NCI-H2081 (cell line): ENCODE measurements around the gene HSD17B8.
A peak's percentile ranks its signal among the peaks of the same experiment; 100 is the strongest.
"Not testable (repeated sequence)": the region's sequence is repeated elsewhere in the genome, so short reads cannot be mapped to it uniquely, and the experiment has no call there.

Source experiments
- DNase-seq, 2 experiments: peaks; one replicate each; lab custom pipeline; 2025; lab: John Stamatoyannopoulos, UW

The HSD17B8 gene

DNA sequence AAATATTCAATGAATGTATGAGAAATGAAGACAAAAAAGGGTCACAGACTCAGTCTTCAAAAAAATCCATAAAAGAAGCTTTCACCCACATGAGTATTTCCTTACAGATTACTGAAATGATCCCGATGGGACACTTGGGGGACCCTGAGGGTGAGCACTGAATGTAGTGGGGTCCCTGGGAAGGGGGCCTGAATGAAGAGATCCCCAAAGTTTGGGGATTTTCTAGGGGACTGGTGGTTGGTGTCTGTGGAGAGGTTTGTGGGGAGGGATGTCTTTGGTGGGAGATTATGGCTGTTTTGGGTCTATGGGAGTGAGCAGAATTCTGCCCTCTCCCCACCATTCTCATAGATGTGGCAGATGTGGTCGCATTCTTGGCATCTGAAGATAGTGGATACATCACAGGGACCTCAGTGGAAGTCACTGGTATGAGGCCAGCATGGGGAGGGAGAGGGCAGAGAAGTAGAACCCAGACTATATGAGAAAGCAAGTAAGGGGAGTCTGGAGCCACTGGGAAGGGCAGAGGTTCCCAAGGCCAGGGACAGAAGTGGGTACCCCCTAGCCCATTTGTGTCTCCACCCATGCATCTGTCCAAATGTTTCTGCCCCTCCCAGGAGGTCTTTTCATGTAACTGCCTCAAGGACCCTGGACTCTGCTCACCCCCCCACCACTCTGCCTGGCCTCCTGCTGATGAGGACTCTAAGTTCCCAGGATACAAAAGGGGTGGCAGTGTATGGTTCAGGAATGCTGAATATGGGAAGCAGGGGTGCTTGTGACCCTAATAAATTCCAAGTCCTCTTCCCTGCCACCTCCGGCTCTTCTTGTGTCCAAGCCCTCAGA is 1.8 kb downstream of the HSD17B8 start:
- no peak for DNase-seq

DNA sequence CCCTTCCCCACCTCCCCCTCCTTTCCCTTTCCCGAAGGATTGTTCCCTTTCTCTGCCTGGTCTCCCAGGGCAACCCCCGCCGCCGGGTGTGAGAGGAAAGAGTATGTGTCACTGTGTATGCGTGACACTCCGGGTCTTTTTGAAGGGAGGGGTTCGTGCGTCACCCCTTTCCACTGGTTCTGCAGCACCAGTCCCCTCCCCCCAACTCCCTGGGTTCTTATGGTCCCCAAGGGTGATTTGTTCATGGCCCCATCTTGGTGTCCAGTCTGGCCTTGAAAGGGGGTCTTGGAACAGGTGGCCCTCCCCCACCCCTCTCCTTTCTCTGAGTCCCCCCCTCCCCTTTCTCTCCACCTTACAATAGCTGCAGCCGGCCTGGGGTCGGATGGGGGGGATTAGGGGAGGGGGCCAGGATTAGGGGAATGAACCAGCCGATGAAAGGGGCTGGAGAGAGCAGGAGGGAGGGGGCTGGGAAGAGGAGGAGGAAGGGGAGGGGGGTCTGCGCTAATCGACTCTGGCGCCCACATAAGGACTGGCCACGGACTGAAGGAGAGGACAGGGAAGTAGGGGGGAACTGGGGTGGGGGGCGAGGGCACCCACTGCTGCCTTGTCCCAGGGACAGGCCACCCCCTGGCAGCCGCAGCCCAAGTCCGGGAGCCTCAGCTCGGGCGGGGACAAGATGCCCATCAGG is 2.6 kb downstream of the HSD17B8 start:
- no peak for DNase-seq

DNA sequence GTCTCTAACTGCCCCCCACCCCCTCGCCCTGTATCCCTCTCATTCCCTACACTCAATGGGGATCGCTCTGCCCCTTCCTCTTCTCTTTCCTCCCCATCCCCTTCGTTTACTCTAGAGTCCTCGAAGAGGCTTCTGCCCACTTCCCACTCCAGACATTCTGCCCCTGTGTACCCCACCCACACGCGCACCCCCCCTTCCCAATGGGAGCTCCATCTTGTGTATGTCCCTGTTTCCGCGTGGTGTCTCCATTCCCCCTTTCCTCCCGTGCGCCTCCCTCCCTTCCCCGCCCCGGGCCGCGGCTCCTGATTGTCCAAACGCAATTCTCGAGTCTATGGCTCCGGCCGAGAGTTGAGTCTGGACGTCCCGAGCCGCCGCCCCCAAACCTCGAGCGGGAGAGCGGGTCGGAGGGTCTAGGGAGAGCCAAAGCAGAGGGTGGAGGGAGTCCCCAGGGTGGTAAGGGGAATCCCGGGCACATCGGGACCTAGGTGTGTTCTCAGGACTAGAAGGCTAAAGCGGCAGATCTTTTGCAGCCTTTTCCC is 3.2 kb downstream of the HSD17B8 start:
- DNase-seq = no peak

DNA sequence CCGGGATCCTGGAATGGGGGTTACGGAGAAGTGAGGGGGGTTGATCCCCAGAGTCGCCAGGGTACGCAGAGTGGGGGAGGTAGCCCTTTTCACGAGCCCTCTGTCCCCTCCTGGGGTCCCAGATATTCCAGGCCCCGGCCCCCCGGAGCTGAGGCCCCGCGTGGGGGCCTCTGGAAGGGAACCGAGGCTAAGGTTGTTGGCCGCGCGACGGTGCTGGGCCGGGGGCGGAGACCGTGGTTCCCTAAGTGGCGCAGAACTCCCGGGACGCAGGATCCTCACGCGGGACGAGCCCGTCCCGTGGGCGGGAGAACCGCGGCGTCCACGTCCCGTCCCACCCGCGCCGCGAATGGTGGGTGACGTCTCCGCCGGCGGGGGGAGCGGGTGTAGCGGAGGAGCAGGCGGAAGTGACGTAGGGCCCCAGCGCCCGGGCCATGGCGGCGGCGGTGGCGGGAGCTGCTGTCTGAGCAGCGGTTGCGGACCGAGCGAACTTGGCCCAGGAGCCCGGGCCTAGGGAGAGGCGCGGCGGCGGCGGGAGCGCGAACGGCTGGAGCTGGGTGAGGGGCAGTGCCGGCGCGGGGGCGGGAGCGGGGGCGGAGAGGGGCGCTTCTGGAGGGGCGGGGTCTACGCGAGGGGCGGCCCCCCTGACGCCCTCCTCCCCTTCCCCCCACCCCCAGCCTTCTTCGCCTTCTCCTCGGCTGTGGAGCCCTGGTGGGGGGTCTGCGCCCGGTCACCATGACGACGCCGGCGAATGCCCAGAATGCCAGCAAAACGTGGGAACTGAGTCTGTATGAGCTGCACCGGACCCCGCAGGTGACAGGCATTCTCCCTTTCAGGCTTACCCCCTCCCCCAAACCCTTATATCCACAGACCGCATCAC is 3.9 kb downstream of the HSD17B8 start, which contains the start of gene RING1:
Gene RING1 (plus strand): TSS at position 410 of the 877 bp plus-strand sequence. CDS start 323 bp downstream, at position 733.
- DNase-seq = peak; percentile 68 to 69

DNA sequence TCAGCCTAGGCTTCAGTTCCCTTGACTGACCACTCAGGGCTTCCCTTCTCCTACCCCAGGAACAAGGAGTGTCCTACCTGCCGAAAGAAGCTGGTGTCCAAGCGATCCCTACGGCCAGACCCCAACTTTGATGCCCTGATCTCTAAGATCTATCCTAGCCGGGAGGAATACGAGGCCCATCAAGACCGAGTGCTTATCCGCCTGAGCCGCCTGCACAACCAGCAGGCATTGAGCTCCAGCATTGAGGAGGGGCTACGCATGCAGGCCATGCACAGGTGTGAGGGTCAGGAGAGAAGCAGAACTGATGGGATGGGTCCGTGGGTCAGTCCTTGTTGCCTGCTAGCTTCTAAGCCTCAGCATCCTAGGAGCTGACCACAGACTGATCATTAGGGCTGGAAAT is 5.4 kb downstream of the HSD17B8 start:
- no peak for DNase-seq

DNA sequence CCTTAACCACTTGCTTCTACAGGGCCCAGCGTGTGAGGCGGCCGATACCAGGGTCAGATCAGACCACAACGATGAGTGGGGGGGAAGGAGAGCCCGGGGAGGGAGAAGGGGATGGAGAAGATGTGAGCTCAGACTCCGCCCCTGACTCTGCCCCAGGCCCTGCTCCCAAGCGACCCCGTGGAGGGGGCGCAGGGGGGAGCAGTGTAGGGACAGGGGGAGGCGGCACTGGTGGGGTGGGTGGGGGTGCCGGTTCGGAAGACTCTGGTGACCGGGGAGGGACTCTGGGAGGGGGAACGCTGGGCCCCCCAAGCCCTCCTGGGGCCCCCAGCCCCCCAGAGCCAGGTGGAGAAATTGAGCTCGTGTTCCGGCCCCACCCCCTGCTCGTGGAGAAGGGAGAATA is 6.7 kb downstream of the HSD17B8 start:
- DNase-seq = no peak

DNA sequence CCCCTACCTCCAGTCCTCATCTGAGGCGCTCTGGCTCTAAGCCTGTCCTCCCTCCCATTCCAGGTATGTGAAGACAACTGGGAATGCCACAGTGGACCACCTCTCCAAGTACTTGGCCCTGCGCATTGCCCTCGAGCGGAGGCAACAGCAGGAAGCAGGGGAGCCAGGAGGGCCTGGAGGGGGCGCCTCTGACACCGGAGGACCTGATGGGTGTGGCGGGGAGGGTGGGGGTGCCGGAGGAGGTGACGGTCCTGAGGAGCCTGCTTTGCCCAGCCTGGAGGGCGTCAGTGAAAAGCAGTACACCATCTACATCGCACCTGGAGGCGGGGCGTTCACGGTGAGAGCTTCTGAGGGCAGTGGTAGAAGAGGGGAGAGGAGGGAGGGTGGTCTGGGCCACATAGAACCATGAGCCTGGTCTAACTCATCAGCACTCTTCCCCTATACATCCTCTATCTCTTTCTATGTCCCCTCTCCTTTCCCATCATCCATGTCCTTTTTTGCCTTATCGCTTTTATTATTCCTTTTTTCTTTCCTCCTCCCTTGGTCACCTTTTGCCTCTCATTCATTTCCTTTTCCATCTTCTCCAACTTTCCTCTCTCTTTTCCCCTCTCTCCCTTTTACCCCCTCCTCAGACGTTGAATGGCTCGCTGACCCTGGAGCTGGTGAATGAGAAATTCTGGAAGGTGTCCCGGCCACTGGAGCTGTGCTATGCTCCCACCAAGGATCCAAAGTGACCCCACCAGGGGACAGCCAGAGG is 7.4 kb downstream of the HSD17B8 start:
- no peak for DNase-seq

DNA sequence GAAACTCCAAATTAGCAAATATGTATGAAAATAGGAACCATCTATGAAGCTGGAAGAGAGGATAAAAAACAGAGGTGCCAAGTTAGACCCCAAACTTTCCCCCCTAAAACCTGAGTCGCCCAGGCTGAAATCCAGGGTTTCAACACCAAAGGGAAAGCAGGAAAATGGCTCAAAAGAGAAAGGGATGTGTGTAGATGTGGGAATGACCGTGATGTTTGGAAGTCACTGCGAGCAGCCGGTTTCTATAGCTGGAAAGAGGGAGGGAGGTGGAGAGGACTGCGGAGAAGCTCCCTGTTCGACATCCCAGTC is 8.4 kb downstream of the HSD17B8 start:
- DNase-seq = no peak

DNA sequence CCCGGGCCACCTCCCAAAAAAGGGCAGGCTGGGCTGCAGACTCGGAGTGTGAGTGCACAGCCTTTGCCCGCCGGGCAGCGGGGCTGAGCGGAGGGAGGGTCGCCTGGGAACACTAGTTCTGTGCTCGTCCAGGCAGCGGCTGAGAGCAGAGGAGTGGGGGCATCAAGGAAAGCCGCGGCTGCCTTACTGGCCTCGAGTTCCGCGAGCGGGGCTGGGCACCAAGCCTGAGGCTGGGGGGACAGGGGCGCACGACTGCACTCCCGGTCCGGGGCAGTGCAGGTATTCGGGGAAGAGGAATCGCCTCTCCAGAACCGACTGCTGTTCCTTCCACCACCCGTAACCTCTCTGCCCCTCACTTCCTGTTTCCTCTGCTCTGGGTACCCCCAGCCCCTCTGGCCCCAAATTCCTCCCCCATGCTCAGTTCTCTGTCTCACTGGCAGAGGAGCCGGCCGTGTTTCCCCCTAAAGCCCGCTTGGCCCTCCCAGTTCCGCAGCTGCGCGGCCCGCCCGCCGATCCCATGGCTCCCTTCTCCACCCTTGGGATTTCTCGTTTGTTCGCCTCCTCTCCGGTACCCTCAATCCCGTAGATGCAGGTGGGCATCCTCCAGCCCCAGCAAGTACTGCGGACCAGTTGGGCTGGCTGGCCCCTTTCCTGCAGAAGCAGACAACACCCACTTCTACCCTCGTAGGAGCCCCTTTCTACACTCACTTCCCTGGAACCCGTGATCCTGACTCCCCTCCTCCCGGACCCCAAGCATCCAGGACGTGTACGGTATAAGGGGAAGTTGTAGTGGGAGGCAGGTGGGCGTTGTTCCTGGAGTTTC is 8.9 kb downstream of the HSD17B8 start:
- no peak for DNase-seq

DNA sequence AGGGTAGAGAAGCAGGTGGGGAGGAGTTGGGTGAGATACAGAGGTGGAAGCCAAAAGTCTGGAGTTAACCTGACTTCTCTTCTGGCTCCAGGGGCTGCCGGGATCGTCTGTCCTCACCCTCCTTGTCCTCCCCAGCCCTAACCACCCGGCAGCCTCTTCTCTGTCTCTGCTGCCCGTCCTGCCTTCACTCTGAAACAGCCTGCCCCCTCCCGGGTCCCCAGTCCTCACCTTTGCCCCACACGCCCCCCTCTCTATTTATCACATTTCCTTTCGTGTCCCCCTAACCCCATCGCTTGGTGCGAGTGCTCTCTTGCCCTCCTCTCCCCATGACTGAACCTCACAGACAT is 9.5 kb downstream of the HSD17B8 start:
- DNase-seq = no peak

DNA sequence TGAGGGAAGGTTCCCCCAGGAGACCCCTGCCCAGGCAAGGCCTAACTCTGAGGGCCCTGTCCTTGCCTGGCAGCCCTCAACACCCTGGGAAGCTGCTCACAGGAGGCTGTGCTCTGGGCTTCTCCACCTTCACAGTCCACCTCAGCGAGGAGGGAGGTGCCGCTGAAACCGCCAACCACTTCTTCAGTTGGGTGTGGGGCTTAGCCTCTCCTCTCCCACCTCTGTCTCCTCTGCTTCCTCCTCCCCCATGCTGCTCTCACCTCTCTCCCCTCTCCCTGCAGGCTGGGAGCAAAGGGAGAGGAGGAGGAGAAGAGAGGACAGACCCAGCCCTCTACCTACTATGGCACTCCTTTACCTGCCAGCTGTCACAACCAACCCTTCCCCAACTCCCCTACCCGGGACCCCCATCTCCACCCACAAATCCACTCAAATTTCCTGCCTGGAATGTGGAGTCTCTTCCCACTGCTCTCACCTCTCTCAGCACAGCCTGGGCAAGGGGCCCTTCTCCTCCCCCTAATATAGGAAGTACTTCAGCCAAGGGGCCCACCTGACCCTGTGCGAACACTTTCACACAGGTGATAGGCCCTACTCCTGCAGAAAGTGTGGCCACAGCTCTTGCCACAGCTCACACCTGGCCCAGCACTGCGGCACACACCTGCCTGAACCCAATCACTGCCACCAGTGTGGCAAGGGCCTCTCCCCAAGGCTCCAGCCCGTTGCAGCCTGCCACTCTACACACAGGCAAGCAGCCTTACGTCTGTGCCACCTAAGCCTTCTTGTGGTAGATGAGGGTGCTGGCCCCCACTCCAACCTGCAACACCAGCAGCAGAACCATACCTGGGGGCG is 11.0 kb downstream of the HSD17B8 start:
- no peak for DNase-seq

DNA sequence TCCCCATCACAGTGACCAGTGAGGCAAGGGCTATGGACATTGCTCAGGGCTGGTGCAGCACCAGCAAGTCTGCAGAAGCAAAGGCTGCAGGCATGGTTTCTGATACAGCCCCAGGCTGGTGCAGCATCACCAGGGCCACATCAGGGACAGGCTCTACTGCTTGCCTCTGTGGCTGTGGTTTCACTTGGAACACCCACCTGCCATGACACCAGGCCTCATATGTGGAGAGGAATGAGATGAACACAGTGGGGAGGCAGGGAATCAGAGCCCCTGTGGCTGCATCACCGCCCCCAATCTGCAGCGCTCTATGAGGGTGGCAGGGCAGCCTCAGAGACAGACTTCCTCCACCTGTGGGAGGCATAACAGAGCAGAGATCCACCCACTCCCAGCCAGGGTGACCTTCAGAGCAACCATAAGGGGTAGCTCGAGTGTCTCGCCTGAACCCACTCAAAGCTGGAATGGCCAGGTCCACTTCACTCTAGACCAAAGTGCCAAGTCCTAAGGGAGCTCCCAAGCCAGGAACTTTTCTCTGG is 11.7 kb downstream of the HSD17B8 start:
- DNase-seq = no peak

DNA sequence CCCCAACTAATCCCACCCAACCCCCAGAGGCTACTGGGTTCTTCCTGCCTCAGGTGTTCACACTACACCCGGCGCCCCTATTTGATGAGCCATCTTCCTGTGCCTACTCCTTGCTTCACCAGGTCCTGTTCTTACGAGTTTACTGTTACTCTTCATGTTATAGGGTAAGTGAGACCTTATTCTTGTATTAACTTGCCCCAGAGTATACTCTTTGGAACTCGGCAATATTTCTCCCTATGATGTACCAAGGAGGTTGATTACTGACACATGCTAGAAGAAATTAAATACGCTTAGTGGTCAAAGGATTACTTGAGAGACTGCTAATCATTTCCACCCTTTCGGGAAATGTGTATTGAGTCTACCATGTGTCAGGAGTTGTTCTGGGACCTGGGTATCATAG is 12.8 kb downstream of the HSD17B8 start:
- DNase-seq = no peak

DNA sequence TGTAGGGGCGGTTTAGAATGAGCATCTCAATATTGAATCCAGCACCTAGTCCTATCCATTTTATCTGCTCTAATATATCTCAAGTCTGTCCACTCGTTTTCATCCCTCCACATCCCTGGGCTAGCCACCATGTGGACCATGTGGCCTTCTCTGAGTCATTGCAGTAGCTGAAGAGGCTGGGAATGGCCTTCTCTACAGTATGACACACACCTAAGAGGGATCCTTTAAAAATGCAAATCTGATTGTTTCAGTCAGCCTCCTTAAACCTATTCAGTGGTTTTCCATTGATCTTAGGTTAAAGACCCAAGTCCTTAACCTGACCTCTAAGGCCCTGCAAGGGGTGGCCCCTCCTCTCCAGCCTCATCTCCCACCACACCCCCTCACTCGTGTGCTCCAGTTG is 13.2 kb downstream of the HSD17B8 start:
- no peak for DNase-seq

DNA sequence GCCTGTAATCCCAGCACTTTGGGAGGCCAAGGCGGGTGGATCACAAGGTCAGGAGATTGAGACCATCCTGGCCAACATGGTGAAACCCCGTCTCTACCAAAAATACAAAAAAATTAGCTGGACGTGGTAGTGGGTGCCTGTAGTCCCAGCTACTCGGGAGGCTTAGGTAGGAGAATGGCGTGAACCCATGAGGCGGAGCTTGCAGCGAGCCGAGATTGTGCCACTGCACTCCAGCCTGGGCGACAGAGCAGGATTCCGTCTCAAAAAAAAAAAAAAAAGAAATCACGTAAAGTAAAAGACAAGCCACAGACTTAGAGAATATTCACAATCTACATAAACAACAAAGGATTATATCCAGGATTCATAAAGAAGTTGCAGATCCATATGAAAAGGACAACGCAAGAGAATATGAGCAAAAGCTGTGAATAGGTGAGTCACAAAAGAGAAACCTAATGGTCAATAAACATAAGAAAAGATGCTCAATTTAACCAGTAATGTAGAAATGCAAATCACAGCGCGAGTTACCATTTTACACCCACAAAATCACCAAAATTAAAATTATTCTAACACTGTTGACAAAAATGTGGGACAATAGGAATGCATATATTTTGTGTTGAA is 22.2 kb downstream of the HSD17B8 start:
- not testable (repeated sequence) for DNase-seq

DNA sequence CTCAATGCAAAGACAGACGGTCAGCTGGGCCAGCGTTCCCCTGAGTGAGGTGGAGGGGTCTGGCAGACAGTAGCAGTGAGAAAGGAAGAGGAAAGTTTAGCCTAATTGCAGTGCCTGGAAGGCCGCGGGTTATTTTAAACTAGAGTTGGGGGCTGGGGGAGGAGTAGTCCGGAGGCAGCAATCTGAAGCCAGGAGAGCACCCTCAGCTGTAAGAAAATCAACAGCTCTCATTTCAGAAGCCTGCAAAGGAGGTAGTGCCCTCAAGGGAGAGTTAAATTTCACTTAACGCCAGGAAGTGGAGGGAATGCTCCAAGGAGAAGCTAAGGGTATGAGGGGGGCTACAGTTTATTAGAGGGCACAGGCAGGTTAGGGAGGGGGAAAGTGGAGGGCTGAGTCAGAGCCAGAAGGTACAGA is 30.8 kb downstream of the HSD17B8 start:
- DNase-seq = no peak

DNA sequence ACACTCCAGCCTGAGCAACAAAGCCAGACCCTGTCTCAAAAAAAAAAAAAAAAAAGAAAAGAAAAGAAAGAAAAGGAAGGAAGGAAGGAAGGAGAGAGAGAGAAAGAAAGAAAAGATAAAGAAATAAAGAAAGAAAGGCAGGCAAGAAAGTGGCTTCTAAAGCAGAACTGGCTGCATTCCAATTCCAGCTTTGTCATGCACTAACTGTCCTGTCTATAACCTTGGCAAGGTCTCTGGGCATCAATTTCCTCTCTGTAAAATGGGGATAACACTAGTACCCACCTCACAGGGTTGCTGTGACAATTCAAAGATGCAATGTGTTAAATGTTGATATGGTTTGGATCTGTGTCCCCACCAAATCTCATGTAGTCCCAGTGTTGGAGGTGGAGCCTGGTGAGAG is 31.9 kb downstream of the HSD17B8 start:
- no peak for DNase-seq

DNA sequence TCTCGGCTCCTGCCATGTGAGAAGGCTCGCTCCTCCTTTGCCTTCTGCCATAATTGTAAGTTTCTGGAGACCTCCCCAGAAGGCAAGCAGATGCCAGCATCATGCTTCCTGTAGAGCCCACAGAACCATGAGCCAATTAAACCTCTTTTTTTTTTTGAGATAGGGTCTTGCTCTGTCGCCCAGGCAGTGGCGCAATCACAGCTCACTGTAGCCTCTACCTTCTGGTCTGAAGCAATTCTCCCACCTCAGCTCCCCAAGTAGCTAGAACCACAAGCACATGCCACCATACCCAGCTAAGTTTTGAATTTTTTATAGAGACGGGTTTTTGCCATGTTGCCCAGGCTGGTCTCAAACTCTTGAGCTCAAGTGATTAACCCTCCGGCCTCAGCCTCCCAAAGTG is 32.4 kb downstream of the HSD17B8 start:
- DNase-seq = no peak

DNA sequence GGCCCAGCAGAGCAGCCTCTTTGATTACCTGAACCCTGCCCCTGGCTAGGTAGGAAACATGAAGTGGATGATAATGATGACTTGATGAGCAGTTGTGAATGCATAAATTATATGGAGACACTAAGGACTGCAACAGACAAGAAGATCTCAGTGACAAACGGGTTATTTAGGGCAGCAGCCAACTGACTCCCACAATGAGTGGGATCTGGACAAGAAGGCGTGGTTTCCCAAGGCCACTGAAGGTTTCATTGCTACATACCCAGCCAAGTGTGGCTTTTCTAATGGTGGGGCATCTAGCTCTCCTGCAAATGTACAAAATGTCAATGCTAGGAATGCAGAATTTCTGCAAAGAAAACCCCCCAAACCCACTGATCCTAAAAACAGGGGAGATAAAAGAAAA is 33.3 kb downstream of the HSD17B8 start:
- no peak for DNase-seq
